Measurements from ENCODE around the gene GOLPH3L.
"Not testable (repeated sequence)": the region's sequence is repeated elsewhere in the genome, so short reads cannot be mapped to it uniquely, and the experiment has no call there.

The GOLPH3L gene

GRCh38 chr1:150696995-150697927 is at the start of gene GOLPH3L:
GOLPH3L (minus strand) TSS chr1:150697154; CDS start chr1:150694838, 2,316 bp downstream.
- DNase-seq, result peak; percentile 100

DNA sequence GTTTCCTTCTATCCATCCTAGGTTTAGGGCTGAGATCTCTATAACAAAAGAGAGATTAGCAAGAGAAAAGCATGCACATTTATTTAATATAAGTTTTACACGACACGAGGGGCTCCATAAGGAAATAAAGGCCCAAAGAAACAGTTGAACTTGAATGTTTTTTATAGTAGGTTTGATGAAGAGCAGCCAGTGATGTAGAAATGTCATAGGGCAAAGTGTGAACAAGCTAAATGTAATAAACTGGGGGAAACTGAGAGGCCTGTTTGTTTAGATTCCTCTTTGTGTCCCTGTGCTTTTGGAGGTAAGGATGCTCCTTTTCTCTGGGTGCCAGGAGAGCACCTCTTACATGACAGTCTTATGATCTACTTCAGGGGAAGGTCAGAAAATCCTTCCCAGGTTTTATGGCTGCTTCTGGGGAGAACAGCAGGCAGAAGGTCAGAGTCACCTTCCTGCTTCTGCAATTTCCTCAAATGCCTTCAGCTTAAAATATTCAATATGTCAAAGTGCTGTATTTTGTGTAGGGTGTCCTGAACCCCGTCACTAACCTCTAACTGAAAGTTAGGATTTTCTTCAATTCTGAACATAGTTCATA is 33.3 kb upstream of the GOLPH3L start:
- no peak for DNase-seq

- DNase-seq, result no peak
These were observed 27.4 kb upstream of the GOLPH3L start for GRCh38 chr1:150724336-150724735.

GRCh38 chr1:150720703-150721102 is 23.7 kb upstream of the GOLPH3L start, which contains the start of gene HORMAD1:
HORMAD1 (minus strand) TSS chr1:150720895; CDS start chr1:150719505, 1,390 bp downstream.
- no peak for DNase-seq

- no peak for DNase-seq
These were observed 23.1 kb upstream of the GOLPH3L start for GRCh38 chr1:150720098-150720497.

GRCh38 chr1:150718225-150718891 is 21.4 kb upstream of the GOLPH3L start:
- no peak for DNase-seq

DNA sequence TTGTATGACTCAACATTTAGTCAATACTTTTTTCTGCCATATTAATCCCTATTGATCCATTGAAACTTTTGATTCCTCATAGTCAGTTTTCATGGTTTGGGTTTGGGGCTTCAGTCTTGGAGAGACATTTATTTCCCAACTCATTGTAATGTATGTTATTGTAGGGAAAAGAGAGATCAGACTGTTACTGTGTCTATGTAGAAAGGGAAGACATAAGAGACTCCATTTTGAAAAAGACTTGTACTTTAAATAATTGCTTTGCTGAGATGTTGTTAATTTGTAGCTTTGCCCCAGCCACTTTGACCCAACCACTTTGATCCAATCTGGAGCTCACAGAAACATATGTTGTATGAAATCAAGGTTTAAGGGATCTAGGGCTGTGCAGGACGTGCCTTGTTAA is 12.1 kb upstream of the GOLPH3L start:
- not testable (repeated sequence) for DNase-seq

GRCh38 chr1:150708595-150708994 is 11.6 kb upstream of the GOLPH3L start:
- DNase-seq, result no peak

GRCh38 chr1:150706091-150706490 is 9.1 kb upstream of the GOLPH3L start:
- no peak for DNase-seq

DNA sequence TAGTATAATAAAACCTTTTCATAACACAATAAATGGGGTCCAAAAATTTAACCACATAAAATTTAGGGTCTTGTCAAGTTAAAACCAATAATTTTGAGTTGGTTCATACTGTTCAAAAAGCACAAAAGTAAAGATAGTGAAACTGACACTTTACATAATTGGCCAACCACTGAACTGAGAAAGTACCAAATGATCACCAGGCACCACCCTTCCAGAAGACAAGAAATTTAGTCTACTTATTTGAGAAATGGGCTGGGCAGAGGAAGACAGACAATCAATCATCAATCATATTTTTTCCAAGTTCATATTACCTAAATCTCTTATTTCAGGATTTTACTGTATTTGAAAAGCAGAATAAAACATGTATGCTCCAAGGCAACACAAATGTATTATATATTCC is 6.5 kb upstream of the GOLPH3L start:
- DNase-seq, result no peak

- no peak for DNase-seq
These were observed 364 bp downstream of the GOLPH3L start for GRCh38 chr1:150696590-150696989.

GRCh38 chr1:150696162-150696561 is 792 bp downstream of the GOLPH3L start:
- no peak for DNase-seq

- no peak for DNase-seq
These were observed 1.4 kb downstream of the GOLPH3L start for GRCh38 chr1:150695561-150695960.

DNA sequence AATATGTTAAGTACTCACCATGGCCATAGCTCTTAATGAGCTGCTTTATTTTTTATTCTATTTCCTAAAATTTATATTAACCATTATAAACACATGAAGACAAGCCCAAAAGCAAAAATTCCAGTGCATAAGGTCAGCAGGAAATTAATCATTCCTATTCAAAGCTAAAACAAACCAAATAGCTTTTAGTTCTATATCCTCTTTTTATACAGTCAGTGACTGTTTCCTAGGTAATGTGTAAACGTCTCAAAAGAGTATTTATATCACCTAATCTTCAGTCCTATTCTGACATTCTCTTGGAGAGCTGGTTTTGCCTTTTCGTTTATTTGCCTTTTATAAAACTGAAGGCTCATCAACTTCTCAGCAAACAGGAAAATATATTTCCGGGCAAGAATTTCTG is 4.2 kb downstream of the GOLPH3L start:
- DNase-seq, result no peak

GRCh38 chr1:150688763-150689162 is 8.2 kb downstream of the GOLPH3L start:
- DNase-seq, result no peak

DNA sequence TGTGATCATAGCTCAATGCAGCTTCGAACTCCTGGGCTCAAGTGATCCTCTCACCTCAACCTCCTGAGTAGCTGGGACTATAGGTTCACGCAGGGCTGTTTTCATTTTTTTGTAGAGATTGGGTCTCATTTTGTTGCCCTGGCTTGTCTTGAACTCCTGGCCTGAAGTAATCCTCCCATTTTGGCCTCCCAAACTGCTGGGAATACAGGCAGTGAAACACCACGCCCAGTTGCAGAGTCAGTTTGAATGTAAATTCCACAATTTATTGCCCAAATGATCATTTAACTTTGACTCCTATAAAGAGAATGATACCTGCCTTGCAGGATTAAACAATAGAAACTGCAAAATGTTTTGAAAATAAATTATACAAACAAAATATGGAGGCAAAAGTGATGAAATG is 10.7 kb downstream of the GOLPH3L start:
- DNase-seq, result no peak

DNA sequence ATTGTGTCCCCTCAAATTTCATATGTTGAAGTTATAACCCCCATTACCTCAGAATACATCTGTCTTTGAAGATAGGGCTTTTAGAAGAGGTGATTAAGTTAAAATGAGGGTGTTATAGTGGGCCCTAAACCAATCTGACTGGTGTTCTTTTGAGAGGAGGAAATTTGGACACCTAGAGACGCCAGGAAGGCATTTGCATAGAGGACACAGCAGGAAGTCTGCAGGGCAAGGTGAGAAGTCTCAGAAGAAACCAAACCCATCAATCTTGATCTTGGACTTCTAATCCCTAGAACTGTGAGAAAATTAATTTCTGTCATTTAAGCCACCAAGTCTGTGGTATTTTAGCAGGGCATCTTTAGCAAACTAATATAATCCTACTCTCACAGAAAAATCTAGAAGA is 13.0 kb downstream of the GOLPH3L start:
- no peak for DNase-seq

- DNase-seq, result no peak
These were observed 18.0 kb downstream of the GOLPH3L start for GRCh38 chr1:150678988-150679387.

GRCh38 chr1:150674881-150675280 is 22.1 kb downstream of the GOLPH3L start:
- DNase-seq, result no peak

- DNase-seq, result no peak
These were observed 33.6 kb downstream of the GOLPH3L start for GRCh38 chr1:150663321-150663720.

DNA sequence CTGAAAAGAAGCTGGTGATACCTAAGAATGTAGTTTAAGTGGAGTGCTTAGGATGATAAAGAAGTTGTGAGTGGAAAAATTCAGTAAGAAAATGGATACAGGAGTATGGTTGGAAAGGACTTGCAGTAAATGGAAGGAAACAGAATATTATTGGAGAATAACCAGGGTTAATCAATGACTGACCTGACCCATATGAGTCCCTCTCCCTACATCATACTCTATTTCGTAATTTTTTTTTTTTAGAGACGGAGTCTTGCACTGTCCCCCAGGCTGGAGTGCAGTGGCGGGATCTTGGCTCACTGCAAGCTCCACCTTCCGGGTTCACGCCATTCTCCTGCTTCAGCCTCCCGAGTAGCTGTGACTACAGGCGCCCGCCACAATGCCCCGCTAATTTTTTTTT is 34.1 kb downstream of the GOLPH3L start:
- DNase-seq, result no peak

DNA sequence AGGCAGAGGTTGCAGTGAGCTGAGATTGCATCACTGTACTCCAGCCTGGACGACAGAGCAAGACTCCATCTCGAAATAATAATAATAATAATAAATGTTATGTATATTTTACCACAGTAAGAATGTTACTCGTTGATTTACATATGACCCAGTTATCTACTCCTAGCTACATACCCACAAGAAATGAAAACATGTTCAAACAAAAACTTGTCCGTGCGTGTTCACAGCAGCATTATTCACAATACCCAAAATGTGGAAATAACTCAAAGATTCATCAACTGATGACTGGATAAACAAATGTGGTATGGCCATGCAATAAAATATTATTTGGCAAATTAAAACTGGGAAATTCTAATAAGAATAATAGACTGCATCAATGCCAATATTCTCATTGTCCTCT is 35.8 kb downstream of the GOLPH3L start:
- DNase-seq, result no peak

DNA sequence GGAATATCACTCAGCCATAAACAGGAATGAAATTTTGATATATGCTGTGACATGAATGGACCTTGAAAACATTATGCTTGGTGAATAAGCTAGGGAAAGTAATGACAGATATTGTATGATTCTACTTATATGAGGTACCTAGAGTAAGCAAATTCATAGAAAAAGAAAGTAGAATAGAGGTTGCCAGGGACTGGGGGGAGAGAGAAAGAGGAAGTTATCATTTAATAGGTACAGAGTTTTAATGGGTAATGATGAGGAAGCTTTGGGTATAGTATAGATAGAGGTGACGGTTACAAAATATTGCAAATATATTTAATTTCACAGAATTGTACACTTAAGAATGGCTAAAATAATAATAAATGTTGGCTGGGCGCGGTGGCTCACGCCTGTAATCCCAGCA is 36.4 kb downstream of the GOLPH3L start:
- no peak for DNase-seq

GRCh38 chr1:150657064-150657463 is 39.9 kb downstream of the GOLPH3L start:
- DNase-seq, result not testable (repeated sequence)

All from NCI-H2081 treated with DMSO at 0.1 percent for 48 hours (cell line).